AG20443 (cell line): ENCODE results near the gene EDEM3.
A peak's percentile ranks its signal among the peaks of the same experiment; 100 is the strongest.
"Not testable (repeated sequence)": the region's sequence is repeated elsewhere in the genome, so short reads cannot be mapped to it uniquely, and the experiment has no call there.

ENCODE experiments used
- DNase-seq: peaks from one replicate; pipeline ENCODE4 v3.0.0; 2012; ENCODE audit warnings: low spot score, mixed read lengths

The EDEM3 gene

GRCh38 chr1:184734980-184735379 is 19.7 kb downstream of the EDEM3 start:
- DNase-seq: no peak

- DNase-seq: no peak
These were observed 29.8 kb downstream of the EDEM3 start for GRCh38 chr1:184724843-184725242.

- DNase-seq: no peak
These were observed 38.5 kb downstream of the EDEM3 start for GRCh38 chr1:184716158-184716557.

DNA sequence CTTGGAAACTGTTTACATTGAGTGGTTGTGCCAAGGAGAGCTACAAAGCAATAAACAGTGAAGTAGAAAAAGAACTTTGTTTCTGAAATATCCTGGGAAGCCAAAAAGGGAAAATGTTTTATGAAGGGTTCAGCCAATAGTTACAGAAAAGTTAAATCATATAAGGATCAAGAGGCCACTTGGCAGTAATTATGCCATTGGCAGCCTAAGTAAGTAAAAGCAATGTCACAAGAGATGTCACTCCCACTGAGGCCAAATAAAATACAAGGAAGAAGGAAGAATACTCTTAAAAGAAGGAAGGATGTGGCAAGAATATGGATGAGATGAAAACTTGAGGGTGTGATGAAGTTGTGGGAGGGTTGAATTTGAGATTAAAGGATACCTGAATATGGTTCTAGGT is 45.2 kb downstream of the EDEM3 start:
- no peak for DNase-seq

DNA sequence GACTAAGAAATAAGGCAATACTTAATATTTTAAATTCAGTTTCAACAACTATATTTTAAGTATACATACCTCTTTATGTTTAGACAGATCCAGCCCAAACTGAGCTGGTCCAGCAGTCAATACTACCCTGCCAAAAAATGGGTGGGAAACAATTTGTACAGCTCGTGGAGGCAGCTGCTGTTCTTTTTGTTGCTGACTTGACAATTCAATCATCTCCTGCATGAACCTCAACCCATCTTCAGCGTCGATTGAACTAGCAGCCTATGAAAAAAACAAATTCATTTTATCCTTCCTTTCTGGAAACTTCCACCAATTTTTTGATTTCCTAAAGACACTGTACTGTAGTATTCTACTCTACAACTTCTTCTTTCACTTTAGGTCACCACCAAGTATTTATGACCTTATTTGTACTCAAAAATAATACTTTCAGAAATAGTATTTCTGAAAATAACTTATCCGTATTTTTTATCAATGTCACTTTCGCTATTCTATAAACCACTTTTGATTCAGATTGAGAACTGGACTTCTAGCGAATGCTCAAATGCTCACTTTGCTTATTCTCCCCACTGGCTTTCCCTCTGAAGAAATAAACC is 46.5 kb downstream of the EDEM3 start:
- DNase-seq: no peak

DNA sequence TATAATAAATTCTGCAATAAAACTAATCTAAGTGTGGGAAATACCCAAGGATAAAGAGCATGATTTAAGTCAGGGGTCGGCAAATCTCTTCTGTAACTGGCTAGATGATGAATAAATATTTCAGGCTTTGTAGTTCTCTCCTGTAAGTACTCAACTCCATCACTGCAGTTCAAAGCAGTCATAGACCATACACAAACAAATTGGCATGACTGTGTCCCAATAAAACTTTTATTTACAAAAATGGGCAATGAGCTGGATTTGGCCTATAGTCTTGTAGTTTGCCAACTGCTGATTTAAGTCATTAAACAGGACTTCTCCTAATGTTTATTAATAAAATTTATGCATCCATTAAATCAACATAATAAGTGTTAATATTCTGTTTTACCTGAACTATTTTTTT is 49.4 kb downstream of the EDEM3 start:
- no peak for DNase-seq

DNA sequence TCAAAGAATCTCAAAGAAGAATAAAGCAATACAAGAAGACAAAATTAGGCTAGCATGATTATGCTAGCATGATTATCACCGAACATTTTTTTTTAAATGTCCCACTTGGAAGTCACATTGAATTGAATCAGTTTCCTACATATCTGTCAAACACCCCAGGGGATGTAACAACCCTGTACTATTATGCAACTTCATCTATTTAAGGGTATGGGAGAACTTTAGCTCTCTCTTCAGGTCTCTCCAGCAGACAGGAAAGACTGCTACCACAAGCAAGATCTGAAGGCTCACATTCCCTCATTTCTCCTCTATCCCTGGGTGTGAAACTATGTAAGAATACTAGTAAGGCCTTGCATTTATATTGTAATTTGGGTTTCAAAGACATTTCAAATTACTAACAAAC is 52.8 kb downstream of the EDEM3 start:
- DNase-seq: no peak

- DNase-seq: no peak
These were observed 55.7 kb downstream of the EDEM3 start for GRCh38 chr1:184698969-184699368.

GRCh38 chr1:184698016-184698415 is 56.6 kb downstream of the EDEM3 start:
- DNase-seq: no peak

- no peak for DNase-seq
These were observed 58.3 kb downstream of the EDEM3 start for GRCh38 chr1:184696403-184696802.

DNA sequence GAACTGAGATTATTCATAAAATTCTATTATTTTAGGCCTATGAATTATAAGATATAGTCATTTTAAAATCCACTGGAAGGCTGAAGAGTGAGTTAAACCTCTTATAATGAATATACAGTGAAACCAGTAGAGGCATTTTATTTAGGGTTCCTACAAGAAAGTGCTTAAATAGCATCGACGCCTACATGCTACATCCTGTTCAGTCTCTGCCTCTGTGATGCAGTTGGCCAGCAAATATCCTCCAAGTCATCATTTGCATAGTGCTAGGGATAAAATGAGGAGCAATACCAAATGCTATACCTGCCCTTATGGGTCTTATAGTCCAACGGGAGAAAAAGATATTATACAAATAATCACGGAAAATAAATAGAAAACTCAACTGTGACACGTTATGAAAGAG is 59.6 kb downstream of the EDEM3 start:
- DNase-seq: no peak

DNA sequence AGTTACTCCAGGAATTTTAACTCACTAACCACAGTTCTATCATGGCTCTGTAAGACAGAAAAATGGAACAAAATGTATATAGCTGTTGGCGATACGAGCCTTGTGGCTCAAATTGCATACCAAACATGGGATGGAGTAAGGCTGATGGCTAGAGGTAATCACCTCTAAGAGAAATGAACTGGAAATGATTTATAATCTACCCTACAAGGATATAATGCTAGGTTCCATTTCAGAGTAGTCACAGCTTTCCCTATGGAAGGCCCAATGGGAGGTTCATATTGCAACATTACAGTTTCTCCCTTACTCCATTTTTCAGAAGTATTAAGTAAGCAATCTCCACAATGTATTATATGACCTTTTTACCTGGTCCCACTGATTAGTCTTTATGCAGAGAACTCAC is 61.6 kb downstream of the EDEM3 start:
- DNase-seq: no peak

DNA sequence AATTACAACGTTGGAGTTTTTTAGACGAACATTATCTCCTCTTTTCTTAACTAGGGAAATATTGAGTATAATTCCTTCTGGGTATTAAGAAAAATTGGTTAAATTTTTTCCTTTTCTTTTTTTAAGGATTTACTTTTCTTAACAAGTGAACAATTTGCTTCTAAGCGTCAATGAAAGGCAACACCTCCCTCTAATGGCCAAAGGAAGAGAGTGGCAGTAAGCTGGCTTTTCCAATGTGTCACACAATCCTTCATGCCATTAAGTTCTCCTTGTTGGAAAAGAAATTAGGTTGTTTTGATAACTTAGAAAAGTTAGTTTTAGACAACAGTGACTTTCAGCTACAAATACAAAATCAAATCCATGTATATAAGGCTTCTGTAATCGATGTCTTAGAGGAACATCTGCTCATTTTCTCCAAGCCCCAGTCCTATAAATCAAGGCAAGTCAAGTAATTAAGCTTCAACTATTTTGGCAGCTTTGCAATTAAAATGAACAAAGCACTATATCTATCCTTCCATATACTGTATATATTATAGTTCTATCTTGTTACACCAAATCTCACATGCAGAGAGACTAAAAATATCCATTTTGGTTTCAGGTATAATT is 62.8 kb downstream of the EDEM3 start:
- peak; percentile 62 for DNase-seq

- no peak for DNase-seq
These were observed 68.1 kb downstream of the EDEM3 start for GRCh38 chr1:184686540-184686939.

DNA sequence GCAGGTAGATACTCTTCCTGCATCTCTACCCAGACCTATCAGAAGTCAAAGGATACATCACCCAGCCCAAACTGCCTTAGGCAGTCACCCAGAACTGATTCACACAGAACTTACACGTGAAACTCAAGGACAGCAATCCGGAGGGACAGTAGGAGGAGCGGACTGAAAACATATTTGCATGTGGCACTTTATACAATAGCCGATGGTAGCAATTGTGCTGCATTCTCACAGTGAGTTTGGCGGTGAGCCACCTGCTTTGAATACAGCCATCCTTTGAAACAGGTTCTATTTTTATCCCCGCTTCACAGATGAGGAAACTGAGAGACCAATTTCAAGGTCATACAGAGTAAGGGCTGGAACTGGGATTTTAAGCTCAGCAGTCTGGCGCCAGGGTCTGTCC is 69.5 kb downstream of the EDEM3 start:
- DNase-seq: no peak

- peak; percentile 22 for DNase-seq
These were observed 70.2 kb downstream of the EDEM3 start for GRCh38 chr1:184684285-184685074.

DNA sequence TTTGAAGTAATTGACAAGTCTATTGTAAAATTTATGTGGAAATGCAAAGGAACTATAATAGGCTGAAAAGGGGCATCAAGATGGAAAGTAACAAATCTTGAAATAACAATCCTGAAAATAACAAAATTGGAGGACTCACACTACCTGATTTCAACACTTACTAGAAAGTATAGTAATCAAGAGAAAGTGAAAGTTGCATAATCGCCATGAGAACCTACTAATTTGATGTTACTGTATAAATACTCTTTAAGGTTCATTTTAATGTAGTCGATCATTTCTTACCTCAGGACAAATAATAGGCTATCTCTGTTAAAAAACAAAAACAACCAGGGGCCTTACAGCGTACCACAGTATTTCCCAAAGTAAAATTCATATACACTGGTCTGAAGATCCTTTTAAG is 71.7 kb downstream of the EDEM3 start:
- no peak for DNase-seq

GRCh38 chr1:184680611-184681225 is 73.9 kb downstream of the EDEM3 start:
- not testable (repeated sequence) for DNase-seq

DNA sequence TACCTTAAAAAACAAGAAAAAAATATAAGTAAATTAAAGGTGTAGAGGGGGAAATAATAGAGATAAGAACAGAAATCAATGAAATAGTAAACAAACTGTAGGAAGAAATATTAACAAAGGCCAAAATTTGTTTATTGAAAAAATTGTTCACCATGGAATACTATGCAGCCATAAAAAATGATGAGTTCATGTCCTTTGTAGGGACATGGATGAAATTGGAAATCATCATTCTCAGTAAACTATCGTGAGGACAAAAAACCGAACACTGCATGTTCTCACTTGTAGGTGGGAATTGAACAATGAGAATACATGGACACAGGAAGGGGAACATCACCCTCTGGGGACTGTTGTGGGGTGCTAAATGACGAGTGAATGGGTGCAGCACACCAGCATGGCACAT is 75.2 kb downstream of the EDEM3 start:
- not testable (repeated sequence) for DNase-seq

- DNase-seq: no peak
These were observed 77.3 kb downstream of the EDEM3 start for GRCh38 chr1:184677344-184677743.

DNA sequence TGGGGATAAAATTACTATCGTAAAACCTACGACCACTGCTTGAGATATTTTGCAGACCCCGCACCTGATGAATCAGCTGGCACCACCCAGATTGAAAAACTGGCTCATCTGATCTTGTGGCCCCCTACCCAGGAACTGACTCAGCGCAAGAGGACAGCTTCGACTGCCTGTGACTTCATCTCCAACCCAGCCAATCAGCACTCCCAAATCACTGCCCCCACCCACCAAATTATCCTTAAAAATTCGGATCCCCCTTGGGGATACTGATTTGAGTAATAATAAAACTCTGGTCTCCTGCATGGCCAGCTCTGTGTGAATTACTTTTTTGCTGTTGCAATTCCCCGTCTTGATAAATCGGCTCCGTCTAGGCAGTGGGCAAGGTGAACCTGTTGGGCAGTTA is 81.4 kb downstream of the EDEM3 start:
- DNase-seq: no peak

DNA sequence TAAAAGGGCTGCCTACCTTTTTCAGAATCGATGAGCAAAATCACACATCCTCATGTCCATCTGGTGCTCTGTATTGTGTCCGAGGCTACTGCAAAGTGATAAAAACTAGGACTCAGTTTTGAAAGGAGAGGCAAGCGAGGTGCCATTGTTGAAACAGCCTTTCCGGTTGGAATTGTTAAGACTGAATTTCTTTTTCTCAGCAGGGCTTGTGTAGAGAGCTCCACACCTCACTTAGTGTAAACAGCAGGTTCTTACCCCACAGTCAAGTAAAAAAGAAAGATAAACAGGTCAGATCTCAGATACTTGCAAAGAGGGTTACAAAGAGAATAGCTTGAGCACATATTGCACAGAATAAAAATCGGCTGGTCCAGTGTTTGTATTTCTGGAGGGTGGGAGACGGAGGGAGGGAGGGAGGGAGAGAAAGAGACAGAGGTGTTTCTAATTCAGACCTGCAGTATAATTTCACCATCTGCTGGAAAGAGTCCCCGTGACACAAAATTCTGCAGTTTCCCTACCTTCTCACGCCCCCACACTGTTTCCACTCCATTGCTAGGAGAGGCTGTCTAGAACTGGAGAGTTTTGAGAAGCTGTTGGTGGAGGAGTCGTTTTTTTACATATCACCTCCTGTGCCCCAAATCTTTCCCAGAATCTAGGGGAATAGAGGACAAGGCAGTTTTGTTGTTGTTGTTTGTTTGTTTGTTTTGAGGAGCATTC is 82.5 kb downstream of the EDEM3 start:
- no peak for DNase-seq
